ENCODE measurements around the gene MOB2.

MOB2 gene

GRCh38 chr11:1476940-1477736, 9.4 kb downstream of the MOB2 start:
- no peak overlapping the region for H3K9ac ChIP-seq (ENCODE audit: low read length)
- H3K27me3 ChIP-seq (ENCODE audit: control insufficient read depth, insufficient read depth, low read length): no peaks in the 10 kb centered on the region
- no peak overlapping the region for H3K27ac ChIP-seq (ENCODE audit: low read depth, low read length)
- no peak overlapping the region for H3K4me3 ChIP-seq (ENCODE audit: low read depth, low read length)
- peaks cover 9% of the 10 kb centered on the region for H3K36me3 ChIP-seq (ENCODE audit: control insufficient read depth, insufficient read depth, low read length)
- no peaks in the 10 kb centered on the region for H3K4me1 ChIP-seq (ENCODE audit: control insufficient read depth, insufficient read depth, low read length)
- no peaks in the 10 kb centered on the region for H3K9me3 ChIP-seq (ENCODE audit: control insufficient read depth, insufficient read depth, low read depth, low read length)

GRCh38 chr11:1475841-1476240, 10.7 kb downstream of the MOB2 start:
- no peaks in the 10 kb centered on the region for H3K9me3 ChIP-seq (ENCODE audit: control insufficient read depth, insufficient read depth, low read depth, low read length)
- H3K36me3 ChIP-seq (ENCODE audit: control insufficient read depth, insufficient read depth, low read length): peaks cover 9% of the 10 kb centered on the region
- H3K27me3 ChIP-seq (ENCODE audit: control insufficient read depth, insufficient read depth, low read length): no peaks in the 10 kb centered on the region
- no peak overlapping the region for H3K9ac ChIP-seq (ENCODE audit: low read length)
- H3K27ac ChIP-seq (ENCODE audit: low read depth, low read length): no peak overlapping the region
- no peaks in the 10 kb centered on the region for H3K4me1 ChIP-seq (ENCODE audit: control insufficient read depth, insufficient read depth, low read length)
- H3K4me3 ChIP-seq (ENCODE audit: low read depth, low read length): no peak overlapping the region

GRCh38 chr11:1473786-1474185, 12.8 kb downstream of the MOB2 start:
- Histone ChIP-seq H3K9ac (ENCODE audit: low read length) (no peak overlapping the region), H3K36me3 (ENCODE audit: control insufficient read depth, insufficient read depth, low read length) (peaks cover 6% of the 10 kb centered on the region), H3K4me3 (ENCODE audit: low read depth, low read length) (no peak overlapping the region), H3K27me3 (ENCODE audit: control insufficient read depth, insufficient read depth, low read length) (no peaks in the 10 kb centered on the region), H3K27ac (ENCODE audit: low read depth, low read length) (no peak overlapping the region), H3K9me3 (ENCODE audit: control insufficient read depth, insufficient read depth, low read depth, low read length) (no peaks in the 10 kb centered on the region), H3K4me1 (ENCODE audit: control insufficient read depth, insufficient read depth, low read length) (no peaks in the 10 kb centered on the region)

GRCh38 chr11:1473011-1473628, 13.5 kb downstream of the MOB2 start:
- H3K9me3 ChIP-seq (ENCODE audit: control insufficient read depth, insufficient read depth, low read depth, low read length): no peaks in the 10 kb centered on the region
- no peak overlapping the region for H3K9ac ChIP-seq (ENCODE audit: low read length)
- H3K4me1 ChIP-seq (ENCODE audit: control insufficient read depth, insufficient read depth, low read length): no peaks in the 10 kb centered on the region
- H3K27ac ChIP-seq (ENCODE audit: low read depth, low read length): no peak overlapping the region
- peaks cover 4% of the 10 kb centered on the region for H3K36me3 ChIP-seq (ENCODE audit: control insufficient read depth, insufficient read depth, low read length)
- no peak overlapping the region for H3K4me3 ChIP-seq (ENCODE audit: low read depth, low read length)
- no peaks in the 10 kb centered on the region for H3K27me3 ChIP-seq (ENCODE audit: control insufficient read depth, insufficient read depth, low read length)

GRCh38 chr11:1472180-1473005, 14.2 kb downstream of the MOB2 start:
- Histone ChIP-seq H3K9me3 (ENCODE audit: control insufficient read depth, insufficient read depth, low read depth, low read length) (no peaks in the 10 kb centered on the region), H3K27ac (ENCODE audit: low read depth, low read length) (no peak overlapping the region), H3K4me3 (ENCODE audit: low read depth, low read length) (no peak overlapping the region), H3K36me3 (ENCODE audit: control insufficient read depth, insufficient read depth, low read length) (peaks cover 4% of the 10 kb centered on the region), H3K4me1 (ENCODE audit: control insufficient read depth, insufficient read depth, low read length) (no peaks in the 10 kb centered on the region), H3K9ac (ENCODE audit: low read length) (no peak overlapping the region), H3K27me3 (ENCODE audit: control insufficient read depth, insufficient read depth, low read length) (no peaks in the 10 kb centered on the region)

- H3K27ac ChIP-seq (ENCODE audit: low read depth, low read length): no peak overlapping the region
Observed at GRCh38 chr11:1471736-1472135, 14.8 kb downstream of the MOB2 start.

GRCh38 chr11:1470681-1471611, 15.6 kb downstream of the MOB2 start:
- Histone ChIP-seq H3K9ac (ENCODE audit: low read length) (no peak overlapping the region), H3K9me3 (ENCODE audit: control insufficient read depth, insufficient read depth, low read depth, low read length) (no peaks in the 10 kb centered on the region), H3K27me3 (ENCODE audit: control insufficient read depth, insufficient read depth, low read length) (no peaks in the 10 kb centered on the region), H3K36me3 (ENCODE audit: control insufficient read depth, insufficient read depth, low read length) (peaks cover 4% of the 10 kb centered on the region), H3K27ac (ENCODE audit: low read depth, low read length) (no peak overlapping the region), H3K4me3 (ENCODE audit: low read depth, low read length) (no peak overlapping the region), H3K4me1 (ENCODE audit: control insufficient read depth, insufficient read depth, low read length) (no peaks in the 10 kb centered on the region)

More at GRCh38 chr11:1471736-1472135, 14.8 kb downstream of the MOB2 start:
- Histone ChIP-seq H3K27me3 (ENCODE audit: control insufficient read depth, insufficient read depth, low read length) (no peaks in the 10 kb centered on the region), H3K36me3 (ENCODE audit: control insufficient read depth, insufficient read depth, low read length) (peaks cover 4% of the 10 kb centered on the region), H3K4me1 (ENCODE audit: control insufficient read depth, insufficient read depth, low read length) (no peaks in the 10 kb centered on the region), H3K4me3 (ENCODE audit: low read depth, low read length) (no peak overlapping the region), H3K9ac (ENCODE audit: low read length) (no peak overlapping the region), H3K9me3 (ENCODE audit: control insufficient read depth, insufficient read depth, low read depth, low read length) (no peaks in the 10 kb centered on the region)

- Histone ChIP-seq H3K27ac (ENCODE audit: low read depth, low read length) (no peak overlapping the region), H3K4me3 (ENCODE audit: low read depth, low read length) (no peak overlapping the region), H3K9ac (ENCODE audit: low read length) (no peak overlapping the region), H3K36me3 (ENCODE audit: control insufficient read depth, insufficient read depth, low read length) (peaks cover 4% of the 10 kb centered on the region), H3K27me3 (ENCODE audit: control insufficient read depth, insufficient read depth, low read length) (no peaks in the 10 kb centered on the region), H3K4me1 (ENCODE audit: control insufficient read depth, insufficient read depth, low read length) (no peaks in the 10 kb centered on the region), H3K9me3 (ENCODE audit: control insufficient read depth, insufficient read depth, low read depth, low read length) (no peaks in the 10 kb centered on the region)
Observed at GRCh38 chr11:1469911-1470680, 16.5 kb downstream of the MOB2 start.

GRCh38 chr11:1469287-1469910, 17.2 kb downstream of the MOB2 start:
- Histone ChIP-seq H3K9me3 (ENCODE audit: control insufficient read depth, insufficient read depth, low read depth, low read length) (no peaks in the 10 kb centered on the region), H3K27me3 (ENCODE audit: control insufficient read depth, insufficient read depth, low read length) (no peaks in the 10 kb centered on the region), H3K9ac (ENCODE audit: low read length) (no peak overlapping the region)

More at GRCh38 chr11:1469287-1469910, 17.2 kb downstream of the MOB2 start:
- Histone ChIP-seq H3K36me3 (ENCODE audit: control insufficient read depth, insufficient read depth, low read length) (peaks cover 4% of the 10 kb centered on the region), H3K27ac (ENCODE audit: low read depth, low read length) (no peak overlapping the region), H3K4me1 (ENCODE audit: control insufficient read depth, insufficient read depth, low read length) (no peaks in the 10 kb centered on the region), H3K4me3 (ENCODE audit: low read depth, low read length) (no peak overlapping the region)

Measured in HUES6 (cell line).